ENCODE measurements around the gene CBLC.
"Not testable (repeated sequence)": the region's sequence is repeated elsewhere in the genome, so short reads cannot be mapped to it uniquely, and the experiment has no call there.

Gene CBLC

GRCh38 chr19:44822177-44822576, 44.5 kb downstream of the CBLC start:
- no peak for DNase-seq

- no peak for DNase-seq
These were observed 45.1 kb downstream of the CBLC start for GRCh38 chr19:44822670-44823372.

- DNase-seq, result no peak
These were observed 45.6 kb downstream of the CBLC start for GRCh38 chr19:44823373-44823698.

- DNase-seq, result no peak
These were observed 47.1 kb downstream of the CBLC start for GRCh38 chr19:44824761-44825160.

- DNase-seq, result not testable (repeated sequence)
These were observed 55.2 kb downstream of the CBLC start for GRCh38 chr19:44832875-44833274.

- not testable (repeated sequence) for DNase-seq
These were observed 56.7 kb downstream of the CBLC start for GRCh38 chr19:44834399-44834798.

- no peak for DNase-seq
These were observed 61.6 kb downstream of the CBLC start for GRCh38 chr19:44839276-44839675.

- DNase-seq, result no peak
These were observed 63.1 kb downstream of the CBLC start for GRCh38 chr19:44840811-44841210.

GRCh38 chr19:44841231-44841630, 63.5 kb downstream of the CBLC start:
- DNase-seq, result no peak

GRCh38 chr19:44845286-44845611, 67.6 kb downstream of the CBLC start:
- DNase-seq, result no peak

- peak; percentile 94 to 98 for DNase-seq
These were observed 68.1 kb downstream of the CBLC start, which contains the start of gene NECTIN2 for GRCh38 chr19:44845612-44846454. Gene NECTIN2, plus strand, starts transcription at chr19:44846297. Its CDS starts 229 bp downstream, at chr19:44846526.

GRCh38 chr19:44846455-44847143, 68.9 kb downstream of the CBLC start:
- DNase-seq, result no peak

- no peak for DNase-seq
These were observed 69.7 kb downstream of the CBLC start for GRCh38 chr19:44847144-44848035.

GRCh38 chr19:44848036-44848811, 70.5 kb downstream of the CBLC start:
- DNase-seq, result no peak

- DNase-seq, result no peak
These were observed 71.2 kb downstream of the CBLC start for GRCh38 chr19:44848812-44849447.
